ENCODE results near the gene KCNH3.
"Not testable (repeated sequence)": the region's sequence is repeated elsewhere in the genome, so short reads cannot be mapped to it uniquely, and the experiment has no call there.

Gene KCNH3

GRCh38 chr12:49588281-49588680, 49.5 kb downstream of the KCNH3 start:
- no peak for DNase-seq

GRCh38 chr12:49588721-49589516, 50.1 kb downstream of the KCNH3 start:
- DNase-seq: peak in 1 of 14 donors; percentile 17

DNA sequence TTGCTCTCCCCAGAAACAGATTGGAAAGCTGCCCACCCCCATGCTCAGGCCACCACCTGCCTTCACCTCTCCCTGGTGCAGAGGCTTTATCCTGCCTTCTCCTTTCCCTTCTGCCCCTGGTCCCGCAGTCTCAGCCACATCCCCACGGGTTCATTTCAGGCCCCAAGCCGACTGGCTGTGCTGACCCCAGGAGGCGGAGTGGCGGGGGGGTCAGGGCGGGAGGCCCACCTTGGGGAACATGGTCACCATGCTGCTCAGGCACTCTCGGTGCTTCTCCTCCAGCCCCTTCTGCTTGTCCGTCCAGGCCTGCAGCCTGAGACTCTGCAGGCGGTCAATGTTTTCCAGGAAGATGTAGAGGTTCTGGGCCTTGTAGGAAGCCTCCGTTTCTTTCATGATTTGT, 59.7 kb downstream of the KCNH3 start:
- no peak for DNase-seq

GRCh38 chr12:49599961-49600360, 61.1 kb downstream of the KCNH3 start:
- DNase-seq: no peak

- DNase-seq: no peak
These were observed 64.9 kb downstream of the KCNH3 start for GRCh38 chr12:49603721-49604120.

GRCh38 chr12:49604856-49605255, 66.0 kb downstream of the KCNH3 start:
- DNase-seq: no peak

DNA sequence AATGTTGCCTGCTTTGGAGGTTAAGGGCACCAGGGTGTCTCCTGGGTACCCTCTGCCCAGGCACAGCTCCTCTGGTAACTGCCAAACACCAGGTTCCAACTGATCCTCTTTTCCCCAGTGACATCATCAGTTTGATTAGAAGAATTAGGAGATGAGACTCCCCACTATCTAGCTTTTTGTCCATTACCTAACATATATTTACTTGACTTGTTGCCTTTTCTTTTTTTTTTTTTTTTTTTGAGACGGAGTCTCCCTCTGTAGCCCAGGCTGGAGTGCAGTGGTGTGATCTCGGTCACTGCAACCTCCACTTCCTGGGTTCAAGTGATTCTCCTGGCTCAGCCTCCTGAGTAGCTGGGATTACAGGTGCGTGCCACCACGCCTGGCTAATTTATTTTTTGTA, 66.7 kb downstream of the KCNH3 start, which contains the start of gene FAM186B:
FAM186B (minus strand) TSS at position 101 of the 400 bp plus-strand sequence. CDS start 162 bp downstream, outside the sequence.
- DNase-seq: not testable (repeated sequence)
